Heart left ventricle (tissue), 13 donors: ENCODE results near the gene APOLD1.

ENCODE experiments used
- POLR2A ChIP-seq, 2 donors: fragments of 450-650 bp; IDR thresholded peaks; one replicate each; pipeline ENCODE4 v1.6.1; 2017; ENCODE audit warnings: antibody characterized with exemption in 2 of 2, mild to moderate bottlenecking in 2 of 2, moderate library complexity in 2 of 2
- TF ChIP-seq, protein P1 (sequence below), 12 donors: fragments of 200-600 bp; sonication (generic) in 4 of 12; IDR thresholded peaks; one replicate each; pipeline versions ENCODE4 v1.5.0 to v1.8.0; 2018 to 2022; ENCODE audit warnings: antibody characterized with exemption in 12 of 12, mild to moderate bottlenecking in 5 of 12
- donor health status: ischemic (EF 13 %, LVEDD 7.1; RV severe dilation, severe dysfunction).
- donor health status: DM: no; HTN: yes; CAD: no.
- donor health status: DM: no; HTN: no; CAD: no.
- donor health status: ischemic (EF 25% LVEDD 6.9; RV normal size, moderate dysfunction).
- donor health status: ischemic (EF 25% LVEDD 5.7; RV mildly dilated, moderate dysfunction).
- donor health status: ischemic (EF 35%, LVEDD 5.7; RV mildly dilated, moderate dysfunction).
- donor health status: nonischemic (EF 11% LVEDD 7.7; RV severe dilation, severe dysfunction).
- donor health status: DM: yes; HTN: yes; CAD: no.
- donor health status: PGD.
- donor health status: ischemic (EF 29% LVEDD 5.4; RV normal size, mild dysfunction).
- donor health status: nonischemic (EF 23%, LVEDD 6.1; RV moderate dilation, normal function).

DNA sequence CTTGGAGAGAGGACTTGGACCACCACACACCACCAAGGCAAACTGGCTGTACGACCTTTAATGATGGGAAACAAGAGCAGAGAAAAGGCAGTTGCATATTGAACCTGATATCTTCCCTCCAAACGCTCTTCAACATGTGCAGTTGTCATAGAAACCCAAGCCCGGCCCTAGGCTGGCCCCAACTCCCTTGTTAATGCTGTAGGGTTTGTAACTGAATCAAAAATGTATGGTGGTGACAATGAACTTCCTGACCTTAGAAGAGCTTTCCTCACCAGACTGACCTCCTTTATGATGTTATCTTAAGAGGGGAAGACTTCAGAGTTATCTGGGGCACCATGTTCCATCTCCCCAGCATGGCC, 12.3 kb downstream of the APOLD1 start:
- TF ChIP-seq POLR2A (IDR thresholded peaks at IDR 0.05), result no peak
- TF ChIP-seq, protein P1, sequence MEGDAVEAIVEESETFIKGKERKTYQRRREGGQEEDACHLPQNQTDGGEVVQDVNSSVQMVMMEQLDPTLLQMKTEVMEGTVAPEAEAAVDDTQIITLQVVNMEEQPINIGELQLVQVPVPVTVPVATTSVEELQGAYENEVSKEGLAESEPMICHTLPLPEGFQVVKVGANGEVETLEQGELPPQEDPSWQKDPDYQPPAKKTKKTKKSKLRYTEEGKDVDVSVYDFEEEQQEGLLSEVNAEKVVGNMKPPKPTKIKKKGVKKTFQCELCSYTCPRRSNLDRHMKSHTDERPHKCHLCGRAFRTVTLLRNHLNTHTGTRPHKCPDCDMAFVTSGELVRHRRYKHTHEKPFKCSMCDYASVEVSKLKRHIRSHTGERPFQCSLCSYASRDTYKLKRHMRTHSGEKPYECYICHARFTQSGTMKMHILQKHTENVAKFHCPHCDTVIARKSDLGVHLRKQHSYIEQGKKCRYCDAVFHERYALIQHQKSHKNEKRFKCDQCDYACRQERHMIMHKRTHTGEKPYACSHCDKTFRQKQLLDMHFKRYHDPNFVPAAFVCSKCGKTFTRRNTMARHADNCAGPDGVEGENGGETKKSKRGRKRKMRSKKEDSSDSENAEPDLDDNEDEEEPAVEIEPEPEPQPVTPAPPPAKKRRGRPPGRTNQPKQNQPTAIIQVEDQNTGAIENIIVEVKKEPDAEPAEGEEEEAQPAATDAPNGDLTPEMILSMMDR (IDR thresholded peaks at IDR 0.05), result no peak
